Myocyte (in vitro differentiated cells): Measurements from ENCODE around the gene CREB1. TPM values are rescaled to one million over a fixed set of nuclear protein-coding genes. Genes with fewer than 3 reads are reported as not detected.

Experiments
- total RNA-seq: library from RNA; depleted of rRNA; stranded (reverse); fragments of >200 nt; gene quantifications from 2 replicates; pipeline ENCODE4 v1.2.3, GENCODE V29; 2014

The CREB1 gene
- total RNA-seq, 1 donor from 2014 or later, result 43.5 TPM

Other genes with a start within 250 kb of the CREB1 start
- gene METTL21A, start 95.4 kb downstream of the CREB1 start, total RNA-seq, result 26.0 and 36.7 TPM in 2 replicates
- gene CCNYL1, start 181.7 kb downstream of the CREB1 start, total RNA-seq, result 6.6 and 7.0 TPM in 2 replicates
- gene FZD5, start 239.9 kb downstream of the CREB1 start, total RNA-seq, result 1.5 and 2.5 TPM in 2 replicates